Activated naive CD4-positive, alpha-beta T cell treated with anti-CD3 and anti-CD28 coated beads for 36 hours (primary cell): ENCODE results near the gene KANSL1. TPM values are rescaled to one million over a fixed set of nuclear protein-coding genes. Genes with fewer than 3 reads are reported as not detected.
A peak's percentile ranks its signal among the peaks of the same experiment; 100 is the strongest.
"Not testable (repeated sequence)": the region's sequence is repeated elsewhere in the genome, so short reads cannot be mapped to it uniquely, and the experiment has no call there.

Experiments used
- CTCF ChIA-PET: fragments of 350-600 bp; sonication (Branson Sonifier 250); formaldehyde crosslinking; loops from one replicate; lab custom pipeline; 2021; ENCODE audit warnings: antibody characterized with exemption; lab: Charles Lee
- DNase-seq: peaks from one replicate; pipeline ENCODE4 v3.0.0-alpha.2; 2020
- H3K27ac Mint-ChIP-seq: one replicate; pipeline ENCODE4 v1.8.0; 2021; ENCODE audit warnings: mild to moderate bottlenecking, mixed read lengths
- H3K27me3 Mint-ChIP-seq: one replicate; pipeline ENCODE4 v1.8.0; 2021; ENCODE audit warnings: low read depth, mixed read lengths
- H3K36me3 Mint-ChIP-seq: one replicate; pipeline ENCODE4 v1.8.0; 2021; ENCODE audit warnings: low read depth, mixed read lengths
- H3K4me1 Mint-ChIP-seq: one replicate; pipeline ENCODE4 v1.8.0; 2021; ENCODE audit warnings: low read depth, mixed read lengths
- H3K4me3 Mint-ChIP-seq: one replicate; pipeline ENCODE4 v1.8.0; 2021; ENCODE audit warnings: mild to moderate bottlenecking, moderate library complexity, mixed read lengths
- H3K9me3 Mint-ChIP-seq: one replicate; pipeline ENCODE4 v1.8.0; 2021; ENCODE audit warnings: mixed read lengths
- intact Hi-C: fragments of 100-400 bp; cut with micrococcal nuclease; formaldehyde crosslinking; loops from one replicate; pipeline ENCODE4 v1.15.1; 2023
- total RNA-seq, 2 experiments: library from RNA; stranded (reverse); gene quantifications; one replicate each; pipeline ENCODE4 v1.2.3, GENCODE V29; 2021

The KANSL1 gene
- total RNA-seq, 2 experiments from 2014 or later: 64.3 to 64.5 TPM

DNA sequence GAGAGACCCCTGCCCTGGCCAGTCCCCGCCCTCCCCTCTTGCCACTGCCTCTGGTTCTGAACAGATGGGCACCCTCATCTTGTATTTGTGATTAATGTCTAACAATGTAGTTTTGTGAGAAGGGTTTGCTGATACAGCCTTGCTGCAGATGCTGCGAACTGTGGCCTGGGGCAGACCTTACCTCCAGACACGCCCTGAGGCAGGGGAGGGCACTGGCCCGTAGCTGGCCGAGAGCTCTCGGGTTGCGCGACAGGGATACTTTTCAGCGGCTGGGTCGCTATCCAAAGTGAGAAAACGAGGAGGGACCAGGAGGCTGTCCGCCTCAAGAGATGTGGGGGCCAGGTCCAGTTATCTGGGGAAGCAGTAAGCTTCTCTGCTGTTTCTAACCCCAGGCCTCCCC, 172.2 kb downstream of the KANSL1 start:
- intact Hi-C loops: no loop called here
- Mint-ChIP-seq H3K27me3 (no peaks in the 10 kb centered on the region), H3K4me3 (no peak overlapping the region), H3K36me3 (peaks cover 2% of the 10 kb centered on the region), H3K9me3 (peaks cover 6% of the 10 kb centered on the region), H3K27ac (no peak overlapping the region), H3K4me1 (peaks cover 13% of the 10 kb centered on the region)
- CTCF ChIA-PET: interaction anchor here (0.7 to 2.3 kb wide), 3 partner anchors 18 to 192 kb away, joined by 3 to 12 read pairs (median 3); no protein-coding TSS in a partner anchor
- DNase-seq: no peak

DNA sequence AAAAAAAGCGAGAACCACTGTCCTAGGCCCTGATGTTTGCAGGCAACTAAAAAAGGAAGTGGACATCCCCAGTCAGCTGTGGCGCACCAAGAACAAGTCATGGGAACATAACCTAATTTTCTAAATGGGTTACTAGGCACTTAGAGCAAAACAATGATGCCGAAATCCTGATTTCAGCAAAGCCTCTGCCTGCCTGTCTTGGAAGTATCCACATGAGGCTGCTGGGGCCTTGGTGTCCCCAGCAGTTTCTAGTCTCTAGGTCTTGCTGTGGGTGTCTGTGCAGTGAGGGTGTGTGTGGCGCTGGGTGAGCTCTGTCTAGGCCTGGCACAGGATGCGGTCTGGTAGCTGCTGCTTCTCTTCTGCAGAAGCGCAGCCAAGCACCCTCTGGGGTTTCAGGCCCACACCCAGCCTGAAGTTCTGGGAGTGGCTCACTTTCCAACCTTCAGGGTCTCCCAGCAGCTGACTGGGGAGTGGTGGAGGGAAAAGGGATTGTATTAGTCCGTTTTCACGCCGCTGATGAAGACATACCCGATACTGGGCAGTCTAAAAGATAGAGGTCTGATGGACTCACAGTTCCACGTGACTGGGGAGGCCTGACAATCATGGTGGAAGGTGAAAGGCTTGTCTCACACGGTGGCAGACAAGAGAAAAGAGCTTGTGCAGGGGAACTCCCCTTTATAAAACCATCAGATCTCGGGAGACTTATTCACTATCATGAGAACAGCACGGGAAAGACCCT, 173.0 kb downstream of the KANSL1 start:
- H3K4me1 Mint-ChIP-seq: peaks cover 13% of the 10 kb centered on the region
- H3K36me3 Mint-ChIP-seq: peaks cover 2% of the 10 kb centered on the region
- peak overlapping the region; percentile 84 for H3K27ac Mint-ChIP-seq
- H3K9me3 Mint-ChIP-seq: peaks cover 6% of the 10 kb centered on the region
- intact Hi-C loops: no loop called here
- peak; percentile 47 for DNase-seq
- peak overlapping the region; percentile 27 for H3K4me3 Mint-ChIP-seq
- H3K27me3 Mint-ChIP-seq: no peaks in the 10 kb centered on the region
- CTCF ChIA-PET: interaction anchor here (1.3 to 2.3 kb wide), 2 partner anchors 17 to 24 kb away, joined by 4 to 12 read pairs; no protein-coding TSS in a partner anchor

DNA sequence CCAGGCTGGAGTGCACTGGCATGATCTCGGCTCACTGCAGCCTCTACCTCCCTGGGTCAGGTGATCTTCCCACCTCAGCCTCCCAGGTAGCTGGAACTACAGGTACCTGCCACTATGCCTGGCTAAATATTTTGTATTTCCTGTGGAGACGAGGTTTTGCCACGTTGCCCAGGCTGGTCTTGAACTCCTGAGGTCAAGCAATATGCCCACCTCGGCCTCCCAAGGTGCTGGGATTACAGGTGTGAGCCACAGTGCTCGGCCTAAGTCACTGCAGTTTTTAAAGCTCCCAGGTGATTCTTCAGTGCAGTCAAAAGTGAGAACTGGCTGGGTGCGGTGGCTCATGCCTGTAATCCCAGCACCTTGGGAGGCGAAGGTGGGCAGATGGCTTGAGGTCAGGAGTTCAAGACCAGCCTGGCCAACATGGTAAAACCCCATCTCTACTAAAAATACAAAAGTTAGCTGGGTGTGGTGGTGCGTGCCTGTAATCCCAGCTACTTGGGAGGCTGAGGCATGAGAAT, 173.8 kb downstream of the KANSL1 start:
- H3K9me3 Mint-ChIP-seq, DNase-seq, H3K27me3 Mint-ChIP-seq, H3K4me3 Mint-ChIP-seq, H3K36me3 Mint-ChIP-seq, intact Hi-C loops: not testable (repeated sequence)
- peak overlapping the region; percentile 84 for H3K27ac Mint-ChIP-seq
- CTCF ChIA-PET: interaction anchor here (0.6 to 2.3 kb wide), 3 partner anchors 16 to 46 kb away, joined by 3 to 12 read pairs (median 4); no protein-coding TSS in a partner anchor
- H3K4me1 Mint-ChIP-seq: peaks cover 13% of the 10 kb centered on the region

DNA sequence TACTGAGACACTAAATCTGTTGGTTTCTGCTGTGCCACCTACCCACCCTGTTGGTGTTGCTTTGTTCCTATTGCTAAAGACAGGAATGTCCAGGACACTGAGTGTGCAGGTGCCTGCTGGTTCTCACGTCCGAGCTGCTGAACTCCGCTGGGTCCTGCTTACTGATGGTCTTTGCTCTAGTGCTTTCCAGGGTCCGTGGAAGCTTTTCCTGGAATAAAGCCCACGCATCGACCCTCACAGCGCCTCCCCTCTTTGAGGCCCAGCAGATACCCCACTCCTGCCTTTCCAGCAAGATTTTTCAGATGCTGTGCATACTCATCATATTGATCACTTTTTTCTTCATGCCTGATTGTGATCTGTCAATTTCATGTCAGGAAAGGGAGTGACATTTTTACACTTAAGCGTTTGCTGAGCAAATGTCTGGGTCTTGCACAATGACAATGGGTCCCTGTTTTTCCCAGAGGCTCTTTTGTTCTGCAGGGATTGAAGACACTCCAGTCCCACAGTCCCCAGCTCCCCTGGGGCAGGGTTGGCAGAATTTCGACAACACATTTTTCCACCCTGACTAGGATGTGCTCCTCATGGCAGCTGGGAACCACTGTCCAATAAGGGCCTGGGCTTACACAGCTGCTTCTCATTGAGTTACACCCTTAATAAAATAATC, 179.6 kb downstream of the KANSL1 start:
- Mint-ChIP-seq H3K27ac (no peak overlapping the region), H3K36me3 (no peaks in the 10 kb centered on the region), H3K4me3 (no peak overlapping the region)

DNA sequence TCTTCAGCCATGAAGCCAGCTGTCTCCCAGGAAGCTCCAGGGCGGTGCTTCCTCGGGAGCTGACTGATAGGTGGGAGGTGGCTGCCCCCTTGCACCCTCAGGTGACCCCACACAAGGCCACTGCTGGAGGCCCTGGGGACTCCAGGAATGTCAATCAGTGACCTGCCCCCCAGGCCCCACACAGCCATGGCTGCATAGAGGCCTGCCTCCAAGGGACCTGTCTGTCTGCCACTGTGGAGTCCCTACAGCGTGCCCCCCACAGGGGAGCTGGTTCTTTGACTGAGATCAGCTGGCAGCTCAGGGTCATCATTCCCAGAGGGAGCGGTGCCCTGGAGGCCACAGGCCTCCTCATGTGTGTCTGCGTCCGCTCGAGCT, 180.1 kb downstream of the KANSL1 start:
- H3K9me3 Mint-ChIP-seq: no peaks in the 10 kb centered on the region
- intact Hi-C loops: no loop called here
- no peaks in the 10 kb centered on the region for H3K27me3 Mint-ChIP-seq
- no peaks in the 10 kb centered on the region for H3K4me1 Mint-ChIP-seq
- H3K4me3 Mint-ChIP-seq: no peak overlapping the region
- no peak for DNase-seq
- no peak overlapping the region for H3K27ac Mint-ChIP-seq
- CTCF ChIA-PET: interaction anchor here (0.5 to 2.0 kb wide), 2 partner anchors 11 to 173 kb away, joined by 3 to 6 read pairs; no protein-coding TSS in a partner anchor
- H3K36me3 Mint-ChIP-seq: no peaks in the 10 kb centered on the region

More for the DNA sequence above, 179.6 kb downstream of the KANSL1 start:
- peaks cover 2% of the 10 kb centered on the region for H3K9me3 Mint-ChIP-seq
- no peaks in the 10 kb centered on the region for H3K27me3 Mint-ChIP-seq
- DNase-seq: no peak
- intact Hi-C loops: no loop called here
- CTCF ChIA-PET: interaction anchor here (0.5 to 2.0 kb wide), 2 partner anchors 11 to 173 kb away, joined by 3 to 6 read pairs; no protein-coding TSS in a partner anchor
- H3K4me1 Mint-ChIP-seq: peaks cover 4% of the 10 kb centered on the region

DNA sequence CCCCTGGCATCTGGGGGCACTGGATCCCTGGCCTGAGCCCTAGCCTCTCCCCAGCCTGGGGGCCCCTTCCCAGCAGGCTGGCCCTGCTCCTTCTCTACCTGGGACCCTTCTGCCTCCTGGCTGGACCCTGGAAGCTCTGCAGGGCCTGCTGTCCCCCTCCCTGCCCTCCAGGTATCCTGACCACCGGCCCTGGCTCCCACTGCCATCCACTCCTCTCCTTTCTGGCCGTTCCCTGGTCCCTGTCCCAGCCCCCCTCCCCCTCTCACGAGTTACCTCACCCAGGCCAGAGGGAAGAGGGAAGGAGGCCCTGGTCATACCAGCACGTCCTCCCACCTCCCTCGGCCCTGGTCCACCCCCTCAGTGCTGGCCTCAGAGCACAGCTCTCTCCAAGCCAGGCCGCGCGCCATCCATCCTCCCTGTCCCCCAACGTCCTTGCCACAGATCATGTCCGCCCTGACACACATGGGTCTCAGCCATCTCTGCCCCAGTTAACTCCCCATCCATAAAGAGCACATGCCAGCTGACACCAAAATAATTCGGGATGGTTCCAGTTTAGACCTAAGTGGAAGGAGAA, 180.6 kb downstream of the KANSL1 start:
- Mint-ChIP-seq H3K9me3 (no peaks in the 10 kb centered on the region), H3K4me1 (no peaks in the 10 kb centered on the region), H3K36me3 (no peaks in the 10 kb centered on the region), H3K27me3 (no peaks in the 10 kb centered on the region), H3K27ac (no peak overlapping the region), H3K4me3 (no peak overlapping the region)
- CTCF ChIA-PET: interaction anchor here (2.0 kb wide), 1 partner anchor 10 kb away, joined by 6 read pairs; no protein-coding TSS in a partner anchor
- DNase-seq: no peak
- intact Hi-C loops: no loop called here

DNA sequence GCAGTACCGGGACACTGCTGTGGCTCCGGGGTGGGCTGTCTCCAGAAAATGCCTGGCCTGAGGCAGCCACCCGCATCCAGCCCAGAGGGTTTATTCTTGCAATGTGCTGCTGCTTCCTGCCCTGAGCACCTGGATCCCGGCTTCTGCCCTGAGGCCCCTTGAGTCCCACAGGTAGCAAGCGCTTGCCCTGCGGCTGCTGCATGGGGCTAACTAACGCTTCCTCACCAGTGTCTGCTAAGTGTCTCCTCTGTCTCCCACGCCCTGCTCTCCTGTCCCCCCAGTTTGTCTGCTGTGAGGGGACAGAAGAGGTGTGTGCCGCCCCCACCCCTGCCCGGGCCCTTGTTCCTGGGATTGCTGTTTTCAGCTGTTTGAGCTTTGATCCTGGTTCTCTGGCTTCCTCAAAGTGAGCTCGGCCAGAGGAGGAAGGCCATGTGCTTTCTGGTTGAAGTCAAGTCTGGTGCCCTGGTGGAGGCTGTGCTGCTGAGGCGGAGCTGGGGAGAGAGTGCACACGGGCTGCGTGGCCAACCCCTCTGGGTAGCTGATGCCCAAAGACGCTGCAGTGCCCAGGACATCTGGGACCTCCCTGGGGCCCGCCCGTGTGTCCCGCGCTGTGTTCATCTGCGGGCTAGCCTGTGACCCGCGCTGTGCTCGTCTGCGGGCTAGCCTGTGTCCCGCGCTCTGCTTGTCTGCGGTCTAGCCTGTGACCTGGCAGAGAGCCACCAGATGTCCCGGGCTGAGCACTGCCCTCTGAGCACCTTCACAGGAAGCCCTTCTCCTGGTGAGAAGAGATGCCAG, 181.3 kb downstream of the KANSL1 start:
- CTCF ChIA-PET: no interaction called here
- no peaks in the 10 kb centered on the region for H3K9me3 Mint-ChIP-seq
- no peaks in the 10 kb centered on the region for H3K27me3 Mint-ChIP-seq
- H3K27ac Mint-ChIP-seq: no peak overlapping the region
- intact Hi-C loops: no loop called here
- DNase-seq: no peak
- no peak overlapping the region for H3K4me3 Mint-ChIP-seq
- H3K36me3 Mint-ChIP-seq: no peaks in the 10 kb centered on the region
- no peaks in the 10 kb centered on the region for H3K4me1 Mint-ChIP-seq

DNA sequence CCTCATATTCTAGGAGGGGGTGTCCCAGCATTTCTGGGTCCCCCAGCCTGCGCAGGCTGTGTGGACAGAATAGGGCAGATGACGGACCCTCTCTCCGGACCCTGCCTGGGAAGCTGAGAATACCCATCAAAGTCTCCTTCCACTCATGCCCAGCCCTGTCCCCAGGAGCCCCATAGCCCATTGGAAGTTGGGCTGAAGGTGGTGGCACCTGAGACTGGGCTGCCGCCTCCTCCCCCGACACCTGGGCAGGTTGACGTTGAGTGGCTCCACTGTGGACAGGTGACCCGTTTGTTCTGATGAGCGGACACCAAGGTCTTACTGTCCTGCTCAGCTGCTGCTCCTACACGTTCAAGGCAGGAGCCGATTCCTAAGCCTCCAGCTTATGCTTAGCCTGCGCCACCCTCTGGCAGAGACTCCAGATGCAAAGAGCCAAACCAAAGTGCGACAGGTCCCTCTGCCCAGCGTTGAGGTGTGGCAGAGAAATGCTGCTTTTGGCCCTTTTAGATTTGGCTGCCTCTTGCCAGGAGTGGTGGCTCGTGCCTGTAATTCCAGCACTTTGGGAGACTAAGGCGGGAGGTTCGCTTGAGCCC, 182.5 kb downstream of the KANSL1 start:
- H3K27me3 Mint-ChIP-seq: no peaks in the 10 kb centered on the region
- intact Hi-C loops: no loop called here
- H3K4me3 Mint-ChIP-seq: no peak overlapping the region
- no peaks in the 10 kb centered on the region for H3K9me3 Mint-ChIP-seq
- DNase-seq: no peak
- no peaks in the 10 kb centered on the region for H3K36me3 Mint-ChIP-seq
- CTCF ChIA-PET: no interaction called here
- no peaks in the 10 kb centered on the region for H3K4me1 Mint-ChIP-seq
- no peak overlapping the region for H3K27ac Mint-ChIP-seq

DNA sequence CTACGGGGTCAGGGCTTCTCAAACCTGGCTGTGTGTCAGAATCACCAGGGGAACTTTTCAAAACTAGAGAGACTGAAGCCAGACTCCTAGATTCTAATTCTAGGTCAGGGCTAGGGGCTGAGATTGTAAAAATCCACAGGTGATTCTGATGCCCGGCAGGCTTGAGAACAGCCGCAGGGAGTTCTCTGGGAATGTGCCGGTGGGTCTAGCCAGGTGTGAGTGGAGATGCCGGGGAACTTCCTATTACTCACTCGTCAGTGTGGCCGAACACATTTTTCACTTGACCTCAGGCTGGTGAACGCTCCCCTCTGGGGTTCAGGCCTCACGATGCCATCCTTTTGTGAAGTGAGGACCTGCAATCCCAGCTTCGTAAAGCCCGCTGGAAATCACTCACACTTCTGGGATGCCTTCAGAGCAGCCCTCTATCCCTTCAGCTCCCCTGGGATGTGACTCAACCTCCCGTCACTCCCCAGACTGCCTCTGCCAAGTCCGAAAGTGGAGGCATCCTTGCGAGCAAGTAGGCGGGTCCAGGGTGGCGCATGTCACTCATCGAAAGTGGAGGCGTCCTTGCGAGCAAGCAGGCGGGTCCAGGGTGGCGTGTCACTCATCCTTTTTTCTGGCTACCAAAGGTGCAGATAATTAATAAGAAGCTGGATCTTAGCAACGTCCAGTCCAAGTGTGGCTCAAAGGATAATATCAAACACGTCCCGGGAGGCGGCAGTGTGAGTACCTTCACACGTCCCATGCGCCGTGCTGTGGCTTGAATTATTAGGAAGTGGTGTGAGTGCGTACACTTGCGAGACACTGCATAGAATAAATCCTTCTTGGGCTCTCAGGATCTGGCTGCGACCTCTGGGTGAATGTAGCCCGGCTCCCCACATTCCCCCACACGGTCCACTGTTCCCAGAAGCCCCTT, 183.3 kb downstream of the KANSL1 start:
- CTCF ChIA-PET: no interaction called here
- Mint-ChIP-seq H3K9me3 (no peaks in the 10 kb centered on the region), H3K4me1 (no peaks in the 10 kb centered on the region), H3K4me3 (no peak overlapping the region), H3K27ac (no peak overlapping the region), H3K27me3 (no peaks in the 10 kb centered on the region), H3K36me3 (no peaks in the 10 kb centered on the region)
- DNase-seq: no peak
- intact Hi-C loops: no loop called here

DNA sequence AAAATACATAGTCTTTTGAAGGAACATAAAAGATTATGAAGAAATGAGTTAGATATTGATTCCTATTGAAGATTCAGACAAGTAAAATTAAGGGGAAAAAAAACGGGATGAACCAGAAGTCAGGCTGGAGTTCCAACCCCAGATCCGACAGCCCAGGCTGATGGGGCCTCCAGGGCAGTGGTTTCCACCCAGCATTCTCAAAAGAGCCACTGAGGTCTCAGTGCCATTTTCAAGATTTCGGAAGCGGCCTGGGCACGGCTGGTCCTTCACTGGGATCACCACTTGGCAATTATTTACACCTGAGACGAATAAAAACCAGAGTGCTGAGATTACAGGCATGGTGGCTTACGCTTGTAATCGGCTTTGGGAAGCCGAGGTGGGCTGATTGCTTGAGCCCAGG, 184.6 kb downstream of the KANSL1 start:
- Mint-ChIP-seq H3K27ac (no peak overlapping the region), H3K4me1 (no peaks in the 10 kb centered on the region), H3K4me3 (no peak overlapping the region), H3K36me3 (no peaks in the 10 kb centered on the region), H3K27me3 (no peaks in the 10 kb centered on the region), H3K9me3 (no peaks in the 10 kb centered on the region)
- no peak for DNase-seq
- intact Hi-C loops: no loop called here
- CTCF ChIA-PET: no interaction called here

DNA sequence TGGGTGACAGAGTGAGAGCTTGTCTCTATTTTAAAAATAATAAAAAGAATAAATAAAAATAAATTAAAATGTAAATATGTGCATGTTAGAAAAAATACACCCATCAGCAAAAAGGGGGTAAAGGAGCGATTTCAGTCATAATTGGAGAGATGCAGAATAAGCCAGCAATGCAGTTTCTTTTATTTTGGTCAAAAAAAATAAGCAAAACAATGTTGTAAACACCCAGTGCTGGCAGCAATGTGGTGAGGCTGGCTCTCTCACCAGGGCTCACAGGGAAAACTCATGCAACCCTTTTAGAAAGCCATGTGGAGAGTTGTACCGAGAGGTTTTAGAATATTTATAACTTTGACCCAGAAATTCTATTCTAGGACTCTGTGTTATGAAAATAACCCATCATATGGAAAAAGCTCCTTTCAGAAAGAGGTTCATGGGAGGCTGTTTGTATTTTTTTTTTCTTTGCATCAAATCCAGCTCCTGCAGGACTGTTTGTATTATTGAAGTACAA, 185.7 kb downstream of the KANSL1 start:
- Mint-ChIP-seq H3K9me3 (no peaks in the 10 kb centered on the region), H3K36me3 (no peaks in the 10 kb centered on the region), H3K27me3 (no peaks in the 10 kb centered on the region), H3K4me3 (no peak overlapping the region), H3K27ac (no peak overlapping the region), H3K4me1 (no peaks in the 10 kb centered on the region)
- intact Hi-C loops: no loop called here
- CTCF ChIA-PET: no interaction called here
- no peak for DNase-seq
